Measurements from ENCODE around the gene CCDC66. TPM values are rescaled to one million over a fixed set of nuclear protein-coding genes. Genes with fewer than 3 reads are reported as not detected.
"Not testable (repeated sequence)": the region's sequence is repeated elsewhere in the genome, so short reads cannot be mapped to it uniquely, and the experiment has no call there.

Gene CCDC66
- total RNA-seq, 1 donor from 2014 or later, result 54.3 TPM

- Histone ChIP-seq H3K27me3 (ENCODE audit: control insufficient read depth in 3 of 3, insufficient read depth in 3 of 3, low read length in 3 of 3) (no peaks in the 10 kb centered on the region), H3K9ac (ENCODE audit: low read depth in 1 of 3, low read length in 3 of 3) (no peak overlapping the region), H3K4me1 (ENCODE audit: control insufficient read depth in 3 of 3, insufficient read depth in 3 of 3, low read length in 3 of 3) (no peaks in the 10 kb centered on the region), H3K4me3 (ENCODE audit: low read length in 3 of 3) (no peak overlapping the region), H3K27ac (ENCODE audit: low read depth, low read length) (no peak overlapping the region), H3K36me3 (ENCODE audit: control insufficient read depth in 3 of 3, insufficient read depth in 3 of 3, low read length in 3 of 3) (peaks cover 5 to 13% (median 11%) of the 10 kb centered on the region in 3 donors), H3K9me3 (ENCODE audit: control insufficient read depth in 3 of 3, low read length in 3 of 3) (no peaks in the 10 kb centered on the region)
Observed at GRCh38 chr3:56590814-56591213, 33.8 kb downstream of the CCDC66 start.

- H3K36me3 ChIP-seq (ENCODE audit: control insufficient read depth in 3 of 3, insufficient read depth in 3 of 3, low read length in 3 of 3), result peaks cover 5 to 16% (median 14%) of the 10 kb centered on the region in 3 donors
- H3K9ac ChIP-seq (ENCODE audit: low read depth in 1 of 3, low read length in 3 of 3), result no peak overlapping the region
- no peak overlapping the region for H3K27ac ChIP-seq (ENCODE audit: low read depth, low read length)
- H3K4me3 ChIP-seq (ENCODE audit: low read length in 3 of 3), result no peak overlapping the region
- H3K9me3 ChIP-seq (ENCODE audit: control insufficient read depth in 3 of 3, low read length in 3 of 3), result no peaks in the 10 kb centered on the region
- H3K27me3 ChIP-seq (ENCODE audit: control insufficient read depth in 3 of 3, insufficient read depth in 3 of 3, low read length in 3 of 3), result no peaks in the 10 kb centered on the region
- no peaks in the 10 kb centered on the region for H3K4me1 ChIP-seq (ENCODE audit: control insufficient read depth in 3 of 3, insufficient read depth in 3 of 3, low read length in 3 of 3)
Observed at GRCh38 chr3:56591262-56591661, 34.3 kb downstream of the CCDC66 start.

- Histone ChIP-seq H3K4me1 (ENCODE audit: control insufficient read depth in 3 of 3, insufficient read depth in 3 of 3, low read length in 3 of 3) (no peaks in the 10 kb centered on the region), H3K9me3 (ENCODE audit: control insufficient read depth in 3 of 3, low read length in 3 of 3) (no peaks in the 10 kb centered on the region), H3K4me3 (ENCODE audit: low read length in 3 of 3) (no peak overlapping the region), H3K27me3 (ENCODE audit: control insufficient read depth in 3 of 3, insufficient read depth in 3 of 3, low read length in 3 of 3) (no peaks in the 10 kb centered on the region), H3K36me3 (ENCODE audit: control insufficient read depth in 3 of 3, insufficient read depth in 3 of 3, low read length in 3 of 3) (peaks cover 8 to 21% (median 18%) of the 10 kb centered on the region in 3 donors), H3K9ac (ENCODE audit: low read depth in 1 of 3, low read length in 3 of 3) (no peak overlapping the region), H3K27ac (ENCODE audit: low read depth, low read length) (no peak overlapping the region)
Observed at GRCh38 chr3:56593455-56594158, 36.6 kb downstream of the CCDC66 start.

GRCh38 chr3:56595975-56596840 lies 39.2 kb downstream of the CCDC66 start:
- Histone ChIP-seq H3K4me3 (ENCODE audit: low read length in 3 of 3) (no peak overlapping the region), H3K4me1 (ENCODE audit: control insufficient read depth in 3 of 3, insufficient read depth in 3 of 3, low read length in 3 of 3) (no peaks in the 10 kb centered on the region), H3K9me3 (ENCODE audit: control insufficient read depth in 3 of 3, low read length in 3 of 3) (no peaks in the 10 kb centered on the region), H3K36me3 (ENCODE audit: control insufficient read depth in 3 of 3, insufficient read depth in 3 of 3, low read length in 3 of 3) (peaks cover 8 to 21% (median 18%) of the 10 kb centered on the region in 3 donors), H3K27me3 (ENCODE audit: control insufficient read depth in 3 of 3, insufficient read depth in 3 of 3, low read length in 3 of 3) (no peaks in the 10 kb centered on the region), H3K9ac (ENCODE audit: low read depth in 1 of 3, low read length in 3 of 3) (no peak overlapping the region), H3K27ac (ENCODE audit: low read depth, low read length) (no peak overlapping the region)

- not testable (repeated sequence) for H3K27ac ChIP-seq (ENCODE audit: low read depth, low read length); H3K4me1 ChIP-seq (ENCODE audit: control insufficient read depth in 3 of 3, insufficient read depth in 3 of 3, low read length in 3 of 3); H3K27me3 ChIP-seq (ENCODE audit: control insufficient read depth in 3 of 3, insufficient read depth in 3 of 3, low read length in 3 of 3); H3K9me3 ChIP-seq (ENCODE audit: control insufficient read depth in 3 of 3, low read length in 3 of 3); H3K4me3 ChIP-seq (ENCODE audit: low read length in 3 of 3); H3K9ac ChIP-seq (ENCODE audit: low read depth in 1 of 3, low read length in 3 of 3)
- peaks cover 11 to 22% (median 13%) of the 10 kb centered on the region in 3 donors for H3K36me3 ChIP-seq (ENCODE audit: control insufficient read depth in 3 of 3, insufficient read depth in 3 of 3, low read length in 3 of 3)
Observed at GRCh38 chr3:56608479-56608878, 51.5 kb downstream of the CCDC66 start.

- H3K36me3 ChIP-seq (ENCODE audit: control insufficient read depth in 3 of 3, insufficient read depth in 3 of 3, low read length in 3 of 3), result peaks cover 9 to 22% (median 13%) of the 10 kb centered on the region in 3 donors
- H3K4me1 ChIP-seq (ENCODE audit: control insufficient read depth in 3 of 3, insufficient read depth in 3 of 3, low read length in 3 of 3), result peaks cover 0 to 3% (median 3%) of the 10 kb centered on the region in 3 donors
- no peak overlapping the region for H3K4me3 ChIP-seq (ENCODE audit: low read length in 3 of 3)
- no peaks in the 10 kb centered on the region for H3K27me3 ChIP-seq (ENCODE audit: control insufficient read depth in 3 of 3, insufficient read depth in 3 of 3, low read length in 3 of 3)
- H3K27ac ChIP-seq (ENCODE audit: low read depth, low read length), result no peak overlapping the region
- no peaks in the 10 kb centered on the region for H3K9me3 ChIP-seq (ENCODE audit: control insufficient read depth in 3 of 3, low read length in 3 of 3)
- H3K9ac ChIP-seq (ENCODE audit: low read depth in 1 of 3, low read length in 3 of 3), result no peak overlapping the region
Observed at GRCh38 chr3:56610669-56611335, 53.8 kb downstream of the CCDC66 start.

- no peaks in the 10 kb centered on the region for H3K27me3 ChIP-seq (ENCODE audit: control insufficient read depth in 3 of 3, insufficient read depth in 3 of 3, low read length in 3 of 3)
- no peak overlapping the region for H3K9ac ChIP-seq (ENCODE audit: low read depth in 1 of 3, low read length in 3 of 3)
- no peak overlapping the region for H3K27ac ChIP-seq (ENCODE audit: low read depth, low read length)
- H3K9me3 ChIP-seq (ENCODE audit: control insufficient read depth in 3 of 3, low read length in 3 of 3), result no peaks in the 10 kb centered on the region
- H3K4me1 ChIP-seq (ENCODE audit: control insufficient read depth in 3 of 3, insufficient read depth in 3 of 3, low read length in 3 of 3), result peaks cover 0 to 3% (median 3%) of the 10 kb centered on the region in 3 donors
- H3K36me3 ChIP-seq (ENCODE audit: control insufficient read depth in 3 of 3, insufficient read depth in 3 of 3, low read length in 3 of 3), result peaks cover 3 to 20% (median 11%) of the 10 kb centered on the region in 3 donors
- H3K4me3 ChIP-seq (ENCODE audit: low read length in 3 of 3), result no peak overlapping the region
Observed at GRCh38 chr3:56611364-56611763, 54.4 kb downstream of the CCDC66 start.

GRCh38 chr3:56612146-56612545 lies 55.2 kb downstream of the CCDC66 start:
- Histone ChIP-seq H3K36me3 (ENCODE audit: control insufficient read depth in 3 of 3, insufficient read depth in 3 of 3, low read length in 3 of 3) (peaks cover 3 to 23% (median 15%) of the 10 kb centered on the region in 3 donors), H3K4me3 (ENCODE audit: low read length in 3 of 3) (no peak overlapping the region), H3K9me3 (ENCODE audit: control insufficient read depth in 3 of 3, low read length in 3 of 3) (no peaks in the 10 kb centered on the region), H3K9ac (ENCODE audit: low read depth in 1 of 3, low read length in 3 of 3) (no peak overlapping the region), H3K4me1 (ENCODE audit: control insufficient read depth in 3 of 3, insufficient read depth in 3 of 3, low read length in 3 of 3) (peaks cover 0 to 3% (median 3%) of the 10 kb centered on the region in 3 donors), H3K27ac (ENCODE audit: low read depth, low read length) (no peak overlapping the region), H3K27me3 (ENCODE audit: control insufficient read depth in 3 of 3, insufficient read depth in 3 of 3, low read length in 3 of 3) (no peaks in the 10 kb centered on the region)

- no peaks in the 10 kb centered on the region for H3K27me3 ChIP-seq (ENCODE audit: control insufficient read depth in 3 of 3, insufficient read depth in 3 of 3, low read length in 3 of 3)
- no peak overlapping the region for H3K9ac ChIP-seq (ENCODE audit: low read depth in 1 of 3, low read length in 3 of 3)
- no peaks in the 10 kb centered on the region for H3K9me3 ChIP-seq (ENCODE audit: control insufficient read depth in 3 of 3, low read length in 3 of 3)
- H3K36me3 ChIP-seq (ENCODE audit: control insufficient read depth in 3 of 3, insufficient read depth in 3 of 3, low read length in 3 of 3), result peaks cover 3 to 29% (median 21%) of the 10 kb centered on the region in 3 donors
- peaks cover 0 to 3% (median 3%) of the 10 kb centered on the region in 3 donors for H3K4me1 ChIP-seq (ENCODE audit: control insufficient read depth in 3 of 3, insufficient read depth in 3 of 3, low read length in 3 of 3)
- no peak overlapping the region for H3K4me3 ChIP-seq (ENCODE audit: low read length in 3 of 3)
- H3K27ac ChIP-seq (ENCODE audit: low read depth, low read length), result no peak overlapping the region
Observed at GRCh38 chr3:56613016-56613415, 56.0 kb downstream of the CCDC66 start.

All from skeletal muscle tissue (tissue), 4 donors.